LNCAP (cell line): ENCODE measurements around the gene LRP2BP.

Experiments
- CTCF ChIP-seq: fragments of 450-650 bp; IDR thresholded peaks from 2 replicates; pipeline ENCODE4 v1.5.1; 2017; ENCODE audit warnings: mild to moderate bottlenecking

The LRP2BP gene

GRCh38 chr4:185381288-185382196 lies 14.2 kb downstream of the LRP2BP start:
- no peak for TF ChIP-seq CTCF

GRCh38 chr4:185380320-185380719 lies 15.4 kb downstream of the LRP2BP start:
- TF ChIP-seq CTCF = no peak

- no peak for TF ChIP-seq CTCF
These were observed 16.1 kb downstream of the LRP2BP start for GRCh38 chr4:185379326-185380295.

- TF ChIP-seq CTCF = no peak
These were observed 17.5 kb downstream of the LRP2BP start for GRCh38 chr4:185378264-185378663.

GRCh38 chr4:185374573-185374972 lies 21.2 kb downstream of the LRP2BP start:
- TF ChIP-seq CTCF = no peak

GRCh38 chr4:185374027-185374426 lies 21.7 kb downstream of the LRP2BP start:
- TF ChIP-seq CTCF = no peak

- TF ChIP-seq CTCF = no peak
These were observed 24.0 kb downstream of the LRP2BP start for GRCh38 chr4:185371702-185372101.
